Heart right ventricle (tissue), 16 donors: Measurements from ENCODE around the gene MUC5B. TPM values are rescaled to one million over a fixed set of nuclear protein-coding genes. Genes with fewer than 3 reads are reported as not detected.

Experiments used
- ATAC-seq, 8 donors: fragments of 200-7000 bp; cut with Tn5 transposase; one replicate each; pipeline ENCODE4 v1.9.1; 2020; ENCODE audit warnings: mild to moderate bottlenecking in 8 of 8, moderate library complexity in 8 of 8, moderate number of reproducible peaks in 1 of 8
- DNase-seq, 2 donors: peaks; one replicate each; pipeline ENCODE4 v3.0.0-alpha.2; 2020
- H3K27ac ChIP-seq, 10 donors: fragments of 200-600 bp; sonication (generic) in 2 of 10; one replicate each; pipeline versions ENCODE4 v1.5.0 to v1.8.0; 2020 to 2022; ENCODE audit warnings: mild to moderate bottlenecking in 3 of 10
- H3K27me3 ChIP-seq, 7 donors: fragments of 200-600 bp; one replicate each; pipeline ENCODE4 v1.8.0; 2021 to 2022; ENCODE audit warnings: mild to moderate bottlenecking in 2 of 7
- H3K36me3 ChIP-seq, 9 donors: fragments of 200-600 bp; sonication (generic) in 1 of 9; one replicate each; pipeline versions ENCODE4 v1.5.0 to v1.8.0; 2020 to 2022; ENCODE audit warnings: mild to moderate bottlenecking in 2 of 9
- H3K4me1 ChIP-seq, 9 donors: fragments of 200-600 bp; sonication (generic) in 1 of 9; one replicate each; pipeline versions ENCODE4 v1.5.0 to v1.8.0; 2020 to 2022; ENCODE audit warnings: mild to moderate bottlenecking in 4 of 9
- H3K4me3 ChIP-seq, 10 donors: fragments of 200-600 bp; sonication (generic) in 2 of 10; one replicate each; pipeline versions ENCODE4 v1.5.0 to v1.8.0; 2020 to 2022; ENCODE audit warnings: mild to moderate bottlenecking in 7 of 10, moderate library complexity in 2 of 10
- H3K9me3 ChIP-seq, 11 donors: fragments of 200-600 bp in 10 of 11; sonication (generic) in 2 of 11; one replicate each; pipeline versions ENCODE4 v1.5.0 to v1.8.0; 2013 to 2022; ENCODE audit warnings: mild to moderate bottlenecking in 2 of 11, control low read depth in 1 of 11, moderate library complexity in 1 of 11
- WGBS, 2 donors: extraction: QIAGEN DNeasy Blood & Tissue Kit; methylation state at CpG; one replicate each; pipeline ENCODE4 v1.1.7; 2013; ENCODE audit warnings: inconsistent platforms in 1 of 2; 5-methylcytosine and 5-hydroxymethylcytosine counted together
- intact Hi-C, 10 donors: fragments of 100-400 bp; cut with DNase I; formaldehyde crosslinking; loops; one replicate each; pipeline versions ENCODE4 v1.11.1 to v1.14.2; 2022
- polyA plus RNA-seq, 2 donors: library from polyadenylated mRNA; stranded (reverse); fragments of 200-250 nt; gene quantifications; one replicate each; pipeline ENCODE4 v1.2.3, GENCODE V29; 2013
- total RNA-seq, 10 donors: library from RNA; stranded (reverse); fragmentation: NEBNext Ultra II Directional in 3 of 10; extraction: Animal tissue kit (Norgen Biotek cat#: 25700) in 3 of 10; gene quantifications; one replicate each; pipeline versions ENCODE4 v1.2.1 to v1.2.4, GENCODE V29; 2021 to 2023
- TF ChIP-seq, protein P1 (sequence below), 9 donors: fragments of 200-600 bp; sonication (generic) in 2 of 9; IDR thresholded peaks; one replicate each; pipeline versions ENCODE4 v1.5.0 to v1.8.0; 2021 to 2022; ENCODE audit warnings: antibody characterized with exemption in 9 of 9, mild to moderate bottlenecking in 5 of 9, moderate library complexity in 1 of 9
- donor health status: Arrhythmogenic right ventricular cardiomyopathy.
- donor health status: ischemic (EF 13 %, LVEDD 7.1; RV severe dilation, severe dysfunction).
- donor health status: healthy with polysubstance abuse.
- donor health status: DM: no; HTN: yes; CAD: no.
- donor health status: DM: no; HTN: no; CAD: no.
- donor health status: ischemic (EF 25% LVEDD 6.9; RV normal size, moderate dysfunction).
- donor health status: ischemic (EF 25% LVEDD 5.7; RV mildly dilated, moderate dysfunction).
- donor health status: healthy.
- donor health status: DM: yes; HTN: yes; CAD: no.
- donor health status: Ischemic cardiomyopathy.
- donor health status: ischemic (EF 35%, LVEDD 5.7; RV mildly dilated, moderate dysfunction).
- donor health status: nonischemic (EF 11% LVEDD 7.7; RV severe dilation, severe dysfunction).
- donor health status: DM: yes; HTN: yes; CAD: no.
- donor health status: PGD.
- donor health status: ischemic (EF 29% LVEDD 5.4; RV normal size, mild dysfunction).
- donor health status: nonischemic (EF 23%, LVEDD 6.1; RV moderate dilation, normal function).

Gene MUC5B
- total and polyA plus RNA-seq, 12 donors: not detected

DNA sequence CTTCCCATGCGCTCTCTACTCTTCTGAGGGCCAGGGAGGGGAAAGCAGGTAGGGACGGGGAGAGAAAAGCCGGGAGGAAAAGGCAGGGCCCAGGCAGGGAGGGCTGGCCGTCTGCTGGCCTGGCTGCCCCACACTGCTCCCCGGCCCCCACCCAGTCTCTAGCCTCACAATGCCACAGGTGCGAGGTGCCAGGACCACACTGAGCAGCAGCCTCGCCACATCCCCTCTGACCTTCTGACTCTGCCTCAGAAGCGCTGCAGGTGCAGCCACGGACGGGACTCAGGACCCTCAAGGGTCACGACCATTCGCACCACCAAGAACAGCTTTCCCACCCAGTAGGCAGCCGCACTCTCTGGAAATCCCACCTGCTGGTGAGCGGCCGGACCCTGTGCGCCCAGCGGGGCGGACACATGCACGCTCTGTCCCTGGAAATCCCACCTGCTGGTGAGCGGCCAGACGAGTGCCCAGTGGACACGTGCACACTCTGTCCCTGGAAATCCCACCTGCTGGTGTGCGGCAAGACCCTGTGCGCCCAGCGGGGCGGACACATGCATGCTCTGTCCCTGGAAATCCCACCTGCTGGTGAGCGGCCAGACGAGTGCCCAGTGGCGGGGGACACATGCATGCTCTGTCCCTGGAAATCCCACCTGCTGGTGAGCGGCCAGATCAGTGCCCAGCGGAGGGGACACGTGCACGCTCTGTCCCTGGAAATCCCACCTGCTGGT is 66.5 kb downstream of the MUC5B start:
- intact Hi-C loops: no loop called here
- ATAC-seq: no peak
- 92 to 95% methylated on average over 33 of the region's 33 CpGs for WGBS, 2 donors
- peaks cover 0 to 8% (median 0%) of the 10 kb centered on the region in 9 donors for H3K4me1 ChIP-seq
- no peaks in the 10 kb centered on the region for H3K9me3 ChIP-seq
- H3K27me3 ChIP-seq: no peaks in the 10 kb centered on the region
- no peak for DNase-seq
- H3K4me3 ChIP-seq: no peak overlapping the region
- peaks cover 0 to 85% (median 23%) of the 10 kb centered on the region in 9 donors for H3K36me3 ChIP-seq
- no peak overlapping the region for H3K27ac ChIP-seq
- TF ChIP-seq, protein P1, sequence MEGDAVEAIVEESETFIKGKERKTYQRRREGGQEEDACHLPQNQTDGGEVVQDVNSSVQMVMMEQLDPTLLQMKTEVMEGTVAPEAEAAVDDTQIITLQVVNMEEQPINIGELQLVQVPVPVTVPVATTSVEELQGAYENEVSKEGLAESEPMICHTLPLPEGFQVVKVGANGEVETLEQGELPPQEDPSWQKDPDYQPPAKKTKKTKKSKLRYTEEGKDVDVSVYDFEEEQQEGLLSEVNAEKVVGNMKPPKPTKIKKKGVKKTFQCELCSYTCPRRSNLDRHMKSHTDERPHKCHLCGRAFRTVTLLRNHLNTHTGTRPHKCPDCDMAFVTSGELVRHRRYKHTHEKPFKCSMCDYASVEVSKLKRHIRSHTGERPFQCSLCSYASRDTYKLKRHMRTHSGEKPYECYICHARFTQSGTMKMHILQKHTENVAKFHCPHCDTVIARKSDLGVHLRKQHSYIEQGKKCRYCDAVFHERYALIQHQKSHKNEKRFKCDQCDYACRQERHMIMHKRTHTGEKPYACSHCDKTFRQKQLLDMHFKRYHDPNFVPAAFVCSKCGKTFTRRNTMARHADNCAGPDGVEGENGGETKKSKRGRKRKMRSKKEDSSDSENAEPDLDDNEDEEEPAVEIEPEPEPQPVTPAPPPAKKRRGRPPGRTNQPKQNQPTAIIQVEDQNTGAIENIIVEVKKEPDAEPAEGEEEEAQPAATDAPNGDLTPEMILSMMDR (IDR thresholded peaks at IDR 0.05): no peak

DNA sequence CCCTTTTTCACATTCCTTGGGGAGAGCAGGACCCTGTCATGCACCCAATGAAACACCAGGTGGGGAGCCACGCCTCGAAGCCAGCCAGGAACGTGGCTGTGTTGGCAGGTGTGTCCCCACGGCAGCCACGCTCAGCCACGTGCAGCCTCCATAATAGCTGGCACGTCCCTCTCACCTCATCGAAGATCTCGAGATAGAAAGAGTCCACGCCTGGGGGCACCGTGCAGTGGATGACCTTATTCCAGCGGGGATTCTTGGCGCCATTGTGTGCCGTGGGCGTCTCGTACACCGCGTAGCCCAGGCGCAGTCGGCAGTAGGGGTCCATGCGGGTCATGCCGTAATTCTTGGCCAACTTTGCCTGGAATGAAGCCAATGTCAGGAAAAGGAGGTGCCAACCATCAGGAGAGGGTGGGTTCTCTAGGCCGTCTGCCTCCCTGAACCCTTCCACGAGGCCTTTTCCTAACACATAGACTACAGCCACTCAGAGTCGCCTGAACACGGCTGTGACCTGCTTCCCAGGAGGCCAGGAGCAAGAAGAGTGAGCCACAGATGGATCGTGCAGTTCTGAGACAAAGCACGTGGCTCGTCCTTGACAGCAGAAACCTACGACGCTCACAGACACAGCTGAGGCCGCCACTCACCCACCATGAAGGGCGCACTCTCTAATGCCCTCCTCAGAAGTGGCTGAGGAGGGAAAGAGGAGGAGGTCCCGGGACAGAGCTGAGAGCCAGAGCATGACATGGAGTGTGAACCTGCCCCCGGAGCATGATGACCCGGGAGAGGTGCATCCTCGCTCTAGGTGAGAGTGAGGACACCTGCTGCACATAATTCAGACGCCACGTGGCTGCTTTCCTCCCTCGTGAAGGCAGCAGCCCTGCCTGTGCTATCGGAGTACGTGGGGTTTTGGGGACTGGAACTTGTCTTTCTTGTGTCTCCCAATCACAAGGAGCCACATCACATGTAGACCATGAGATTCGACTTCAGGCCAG is 67.5 kb downstream of the MUC5B start:
- DNase-seq (no peak), ATAC-seq (no peak)

DNA sequence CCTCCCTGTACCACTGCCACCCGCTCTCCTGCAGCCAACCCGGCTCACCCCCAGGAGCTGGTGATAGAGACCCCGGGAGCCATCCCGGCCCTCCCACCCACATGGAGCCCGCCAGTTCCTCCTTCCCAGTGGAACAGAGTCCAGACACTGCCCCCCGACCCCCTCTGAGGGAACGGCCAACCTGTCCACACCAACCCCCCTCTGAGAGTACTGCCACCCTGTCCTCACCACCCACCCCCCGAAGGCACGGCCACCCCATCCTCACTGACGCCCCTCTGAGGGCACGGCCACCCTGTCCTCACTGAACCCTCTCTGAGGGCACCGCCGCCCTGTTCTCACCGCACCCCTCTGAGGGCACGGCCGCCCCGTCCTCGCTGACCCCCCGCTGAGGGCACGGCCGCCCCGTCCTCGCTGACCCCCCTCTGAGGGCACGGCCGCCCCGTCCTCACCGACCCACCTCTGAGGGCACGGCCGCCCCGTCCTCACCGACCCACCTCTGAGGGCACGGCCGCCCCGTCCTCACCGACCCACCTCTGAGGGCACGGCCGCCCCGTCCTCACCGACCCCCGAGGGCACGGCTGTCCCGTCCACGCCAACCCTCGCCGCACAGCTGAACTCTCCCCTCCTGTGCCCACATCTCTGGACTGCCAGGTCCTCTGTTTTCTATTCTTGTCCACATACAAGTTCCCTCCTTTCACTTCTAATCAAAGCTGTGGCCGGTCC is 68.6 kb downstream of the MUC5B start:
- Histone ChIP-seq H3K27me3 (no peaks in the 10 kb centered on the region), H3K4me3 (no peak overlapping the region), H3K36me3 (peaks cover 0 to 76% (median 23%) of the 10 kb centered on the region in 9 donors), H3K9me3 (no peaks in the 10 kb centered on the region), H3K27ac (no peak overlapping the region), H3K4me1 (peaks cover 0 to 8% (median 0%) of the 10 kb centered on the region in 9 donors)
- DNase-seq: no peak
- TF ChIP-seq, protein P1 (IDR thresholded peaks at IDR 0.05): no peak
- no peak for ATAC-seq
- intact Hi-C loops: loop anchor here in 1 of 10 donors (10.0 kb wide), 1 partner anchor 223 kb away; no protein-coding TSS in a partner anchor
- WGBS, 2 donors: 95 to 96% methylated on average over 40 to 46 of the region's 46 CpGs

More for the DNA sequence above, 67.5 kb downstream of the MUC5B start:
- H3K4me1 ChIP-seq: peaks cover 0 to 8% (median 0%) of the 10 kb centered on the region in 9 donors
- H3K9me3 ChIP-seq: no peaks in the 10 kb centered on the region
- H3K27me3 ChIP-seq: no peaks in the 10 kb centered on the region
- 91 to 94% methylated on average over 43 of the region's 43 CpGs for WGBS, 2 donors
- no peak overlapping the region for H3K27ac ChIP-seq
- H3K4me3 ChIP-seq: no peak overlapping the region
- intact Hi-C loops: loop anchor here in 1 of 10 donors (10.0 kb wide), 1 partner anchor 224 kb away; no protein-coding TSS in a partner anchor
- TF ChIP-seq, protein P1 (IDR thresholded peaks at IDR 0.05): no peak
- peaks cover 0 to 81% (median 23%) of the 10 kb centered on the region in 9 donors for H3K36me3 ChIP-seq
